Right ventricle myocardium inferior (tissue), 1 donor: ENCODE data around the gene TPCN1. TPM values are rescaled to one million over a fixed set of nuclear protein-coding genes. Genes with fewer than 3 reads are reported as not detected.

Experiments used
- ATAC-seq: fragments of 200-7000 bp; cut with Tn5 transposase; one replicate; pipeline ENCODE4 v1.9.1; 2020; ENCODE audit warnings: mild to moderate bottlenecking, moderate library complexity
- DNase-seq: peaks from one replicate; pipeline ENCODE4 v3.0.0; 2021; ENCODE audit errors: missing footprints
- intact Hi-C: fragments of 100-400 bp; cut with DNase I; formaldehyde crosslinking; loops from one replicate; pipeline ENCODE4 v1.11.0; 2022
- total RNA-seq: library from RNA; stranded (reverse); fragmentation: NEBNext Ultra II Directional; extraction: Animal tissue kit (Norgen Biotek cat#: 25700); gene quantifications from one replicate; pipeline ENCODE4 v1.2.1, GENCODE V29; 2021
- donor health status: DM: no; HTN: yes; CAD: no; lungs with severe emphysema.

TPCN1 gene
- total RNA-seq, 1 donor from 2014 or later, result 120 TPM

- intact Hi-C loops, result no loop called here
- DNase-seq, result no peak
- peak; percentile 40 for ATAC-seq
Measured at GRCh38 chr12:113236539-113237399, 15.5 kb downstream of the TPCN1 start.

- intact Hi-C loops, result no loop called here
- ATAC-seq, result no peak
- no peak for DNase-seq
Measured at GRCh38 chr12:113237748-113238147, 16.5 kb downstream of the TPCN1 start.

GRCh38 chr12:113238309-113238708, 17.0 kb downstream of the TPCN1 start:
- ATAC-seq (no peak), DNase-seq (no peak)
- intact Hi-C loops, result no loop called here

GRCh38 chr12:113239288-113239771, 18.1 kb downstream of the TPCN1 start:
- intact Hi-C loops, result no loop called here
- no peak for DNase-seq
- no peak for ATAC-seq

GRCh38 chr12:113239811-113240331, 18.6 kb downstream of the TPCN1 start:
- DNase-seq (peak; percentile 83), ATAC-seq (peak; percentile 45)

GRCh38 chr12:113240395-113240794, 19.1 kb downstream of the TPCN1 start:
- ATAC-seq, result no peak
- no peak for DNase-seq
- intact Hi-C loops, result no loop called here

More at GRCh38 chr12:113239811-113240331, 18.6 kb downstream of the TPCN1 start:
- intact Hi-C loops, result no loop called here

GRCh38 chr12:113241191-113242025, 20.1 kb downstream of the TPCN1 start:
- DNase-seq, result no peak
- ATAC-seq, result no peak
- intact Hi-C loops, result no loop called here

- intact Hi-C loops, result no loop called here
- no peak for DNase-seq
- ATAC-seq, result no peak
Measured at GRCh38 chr12:113242026-113242418, 20.8 kb downstream of the TPCN1 start.

- DNase-seq (no peak), ATAC-seq (no peak)
- intact Hi-C loops, result no loop called here
Measured at GRCh38 chr12:113242560-113242959, 21.3 kb downstream of the TPCN1 start.

GRCh38 chr12:113244047-113244460, 22.8 kb downstream of the TPCN1 start:
- intact Hi-C loops, result no loop called here
- no peak for DNase-seq
- ATAC-seq, result peak; percentile 27

- DNase-seq, result peak; percentile 84
- peak; percentile 26 for ATAC-seq
- intact Hi-C loops, result no loop called here
Measured at GRCh38 chr12:113244478-113244958, 23.3 kb downstream of the TPCN1 start.

GRCh38 chr12:113245695-113246477, 24.6 kb downstream of the TPCN1 start:
- intact Hi-C loops, result loop anchor here (2.0 kb wide), 1 partner anchor 23 kb away; no protein-coding TSS in a partner anchor
- DNase-seq (peak; percentile 83), ATAC-seq (peak; percentile 66)

GRCh38 chr12:113246478-113247122, 25.3 kb downstream of the TPCN1 start:
- ATAC-seq (no peak), DNase-seq (no peak)
- intact Hi-C loops, result loop anchor here (2.0 kb wide), 1 partner anchor 24 kb away; no protein-coding TSS in a partner anchor

- DNase-seq (no peak), ATAC-seq (no peak)
- intact Hi-C loops, result loop anchor here (2.0 kb wide), 1 partner anchor 25 kb away; no protein-coding TSS in a partner anchor
Measured at GRCh38 chr12:113247123-113248050, 26.1 kb downstream of the TPCN1 start.

GRCh38 chr12:113248051-113248825, 27.0 kb downstream of the TPCN1 start:
- DNase-seq (no peak), ATAC-seq (no peak)
- intact Hi-C loops, result no loop called here

- ATAC-seq (no peak), DNase-seq (no peak)
- intact Hi-C loops, result no loop called here
Measured at GRCh38 chr12:113248842-113249435, 27.7 kb downstream of the TPCN1 start.
